Brain pericyte (primary cell): Measurements from ENCODE around the gene SLC24A3.
A peak's percentile ranks its signal among the peaks of the same experiment; 100 is the strongest.
"Not testable (repeated sequence)": the region's sequence is repeated elsewhere in the genome, so short reads cannot be mapped to it uniquely, and the experiment has no call there.

ENCODE experiments used
- DNase-seq: peaks from one replicate; pipeline ENCODE4 v3.0.0-alpha.2; 2012; ENCODE audit warnings: low read depth, low spot score

Gene SLC24A3

DNA sequence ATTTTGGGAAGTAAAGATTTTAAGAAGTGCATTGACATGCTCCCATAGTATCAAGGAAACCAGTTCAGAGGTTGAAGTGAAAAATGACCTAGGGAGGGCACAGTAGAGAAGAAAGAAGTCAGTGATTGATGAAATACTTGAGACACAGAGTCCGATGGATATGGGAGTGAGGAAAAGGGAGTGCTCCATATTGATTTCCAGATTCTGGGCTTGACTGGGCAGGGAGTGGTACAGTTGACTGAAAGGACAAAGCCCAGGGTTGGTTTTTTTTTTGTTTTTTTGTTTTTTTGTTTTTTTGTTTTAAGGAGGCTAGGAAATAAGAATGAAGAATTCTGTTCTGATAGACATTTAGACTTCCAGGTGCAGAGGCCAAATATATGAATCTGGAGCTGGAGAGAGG lies 458.9 kb downstream of the SLC24A3 start:
- DNase-seq = no peak

DNA sequence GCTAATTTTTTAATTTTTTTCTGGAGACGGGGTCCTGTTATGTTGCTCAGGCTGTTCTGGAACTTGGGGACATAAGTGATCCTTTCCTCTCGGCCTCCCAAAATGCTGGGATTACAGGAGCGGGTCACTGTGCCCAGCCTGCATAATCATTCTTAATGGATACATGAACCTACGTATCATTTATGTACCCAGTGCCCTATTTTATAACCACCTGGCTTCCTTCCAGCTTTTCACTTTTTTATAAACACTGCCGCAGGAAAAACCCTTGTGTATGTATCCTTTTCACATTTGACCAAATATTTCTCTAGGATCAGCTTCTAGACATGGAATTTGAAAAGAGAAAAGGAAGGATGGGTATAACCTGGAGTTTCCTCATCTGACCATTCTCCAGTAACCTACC lies 460.1 kb downstream of the SLC24A3 start:
- no peak for DNase-seq

DNA sequence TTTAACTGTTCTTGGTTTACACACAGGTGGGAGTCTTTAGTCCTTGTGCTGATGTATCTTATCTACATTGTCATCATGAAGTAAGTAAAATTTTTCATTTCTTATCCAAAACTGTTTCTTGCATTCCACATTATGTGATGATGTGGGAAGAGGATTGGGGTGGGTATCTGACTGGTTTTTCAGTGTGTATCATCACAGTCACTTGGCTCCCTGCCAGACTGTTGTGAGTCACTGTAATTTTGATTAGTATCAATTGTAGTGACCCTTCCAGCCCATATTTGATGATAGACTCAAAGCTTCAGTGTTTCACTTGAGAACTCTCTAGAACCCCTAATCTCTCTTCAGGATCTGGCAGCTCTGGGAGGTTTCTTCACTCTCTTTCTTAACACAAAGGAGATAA lies 461.1 kb downstream of the SLC24A3 start:
- DNase-seq = no peak

DNA sequence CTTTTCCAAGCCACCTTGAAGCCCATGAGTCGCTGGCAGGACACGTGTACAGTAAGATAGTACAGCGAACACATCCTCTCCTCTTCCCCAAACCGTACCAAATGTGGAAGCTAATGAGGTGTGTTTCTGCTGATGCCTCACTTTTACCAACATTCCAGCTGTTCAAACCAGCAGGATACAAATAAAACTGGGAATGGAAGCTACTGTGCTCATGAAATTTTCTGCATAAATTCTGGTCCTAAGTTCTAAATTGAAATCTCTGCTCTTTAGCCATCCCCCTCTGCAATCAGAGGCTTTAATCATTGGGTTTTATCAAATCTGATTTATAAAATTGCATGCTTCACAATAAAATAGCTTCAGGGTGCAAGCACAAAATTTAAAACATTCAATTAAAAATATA lies 463.8 kb downstream of the SLC24A3 start:
- no peak for DNase-seq

DNA sequence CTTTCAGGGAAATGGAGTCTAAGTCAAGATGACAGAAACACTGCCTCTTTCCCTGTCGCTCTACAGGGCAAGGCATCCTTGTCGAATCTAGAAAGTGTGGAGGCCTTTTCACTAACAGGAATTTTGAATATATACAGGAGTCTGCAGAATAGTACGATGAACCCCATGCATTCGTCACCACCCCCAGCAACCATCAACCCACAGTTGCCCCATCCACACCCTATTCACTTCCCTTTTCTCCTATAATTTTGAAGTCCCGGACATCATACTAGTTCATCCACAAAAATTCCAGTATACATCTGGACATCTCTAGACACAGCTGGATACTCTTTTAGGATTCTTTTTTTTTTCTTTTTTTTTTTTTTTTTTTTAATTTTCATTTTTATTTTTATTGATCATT lies 464.9 kb downstream of the SLC24A3 start:
- no peak for DNase-seq

DNA sequence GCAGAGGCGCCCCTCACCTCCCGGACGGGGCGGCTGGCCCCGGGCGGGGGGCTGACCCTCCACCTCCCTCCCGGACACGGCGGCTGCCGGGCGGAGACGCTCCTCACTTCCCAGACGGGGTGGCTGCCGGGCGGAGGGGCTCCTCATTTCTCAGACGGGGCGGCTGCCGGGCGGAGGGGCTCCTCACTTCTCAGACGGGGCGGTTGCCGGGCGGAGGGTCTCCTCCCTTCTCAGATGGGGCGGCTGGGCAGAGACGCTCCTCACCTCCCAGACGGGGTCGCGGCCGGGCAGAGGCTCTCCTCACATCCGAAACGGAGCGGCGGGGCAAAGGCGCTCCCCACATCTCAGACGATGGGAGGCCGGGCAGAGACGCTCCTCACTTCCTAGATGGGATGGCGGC lies 466.1 kb downstream of the SLC24A3 start:
- not testable (repeated sequence) for DNase-seq

DNA sequence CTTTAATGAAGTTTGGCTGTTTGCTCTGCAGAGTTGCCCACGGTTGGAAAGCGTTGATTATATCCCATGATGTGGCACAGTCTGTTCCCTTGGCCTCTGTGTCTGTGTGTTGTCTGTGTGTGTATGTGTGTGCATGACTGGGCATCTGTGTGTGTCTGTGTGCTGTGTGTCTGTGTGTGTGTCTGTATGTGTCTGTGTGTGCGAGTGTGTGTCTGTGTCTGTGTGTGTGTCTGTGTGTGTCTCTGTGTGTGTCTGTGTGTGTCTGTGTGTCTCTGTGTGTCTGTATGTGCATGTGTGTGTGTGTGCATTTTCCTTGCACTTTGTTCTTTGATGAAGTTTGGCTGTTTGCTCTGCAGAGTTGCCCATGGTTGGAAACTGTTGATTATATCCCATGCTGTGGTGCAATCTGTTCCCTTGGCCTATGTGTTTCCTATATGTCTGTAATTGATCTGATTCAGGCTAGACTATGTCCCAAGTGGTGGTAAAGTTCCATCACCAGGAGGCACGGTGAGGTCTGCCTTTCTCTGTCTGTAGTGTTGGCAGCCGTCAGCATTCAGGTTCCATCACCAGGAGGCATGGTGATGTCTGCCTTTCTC lies 467.6 kb downstream of the SLC24A3 start:
- no peak for DNase-seq

DNA sequence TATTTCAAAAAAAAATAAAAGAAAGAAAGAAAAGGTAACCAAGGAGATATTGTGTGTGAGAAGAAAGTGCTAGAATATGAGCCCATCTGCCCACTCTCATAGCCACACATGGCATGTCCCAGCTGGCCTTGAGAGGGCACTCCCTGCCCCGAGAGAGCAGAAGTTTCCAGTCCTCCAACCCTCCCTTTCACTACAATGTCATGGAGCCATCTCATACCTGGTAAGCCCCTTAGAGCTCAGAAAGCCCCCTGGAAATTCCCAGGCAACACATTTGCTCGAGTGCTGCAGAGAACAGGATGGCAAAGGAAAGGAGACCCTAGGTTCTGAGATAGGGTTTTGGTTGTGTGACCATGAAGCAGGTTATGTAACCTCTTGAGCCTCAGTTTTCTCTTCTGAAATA lies 469.8 kb downstream of the SLC24A3 start:
- DNase-seq = no peak

DNA sequence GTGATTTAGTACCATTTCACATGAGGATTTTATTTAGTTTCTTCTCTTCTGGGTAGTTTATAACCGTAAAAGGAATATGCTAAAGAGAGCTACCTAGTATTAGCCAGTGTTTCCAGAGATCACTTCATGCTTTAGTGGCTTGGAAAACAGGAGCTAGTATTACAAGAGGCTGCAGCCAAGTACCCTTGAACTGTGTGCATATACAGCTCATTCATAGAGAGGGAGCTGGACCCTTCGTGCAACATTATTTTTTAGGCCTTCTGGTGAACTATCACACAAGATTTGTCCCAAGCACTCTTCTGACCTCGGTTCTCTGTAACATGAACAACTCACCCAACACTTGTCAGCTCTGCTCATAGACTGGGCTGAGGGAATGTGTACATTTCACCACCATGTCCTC lies 470.7 kb downstream of the SLC24A3 start:
- DNase-seq = no peak

DNA sequence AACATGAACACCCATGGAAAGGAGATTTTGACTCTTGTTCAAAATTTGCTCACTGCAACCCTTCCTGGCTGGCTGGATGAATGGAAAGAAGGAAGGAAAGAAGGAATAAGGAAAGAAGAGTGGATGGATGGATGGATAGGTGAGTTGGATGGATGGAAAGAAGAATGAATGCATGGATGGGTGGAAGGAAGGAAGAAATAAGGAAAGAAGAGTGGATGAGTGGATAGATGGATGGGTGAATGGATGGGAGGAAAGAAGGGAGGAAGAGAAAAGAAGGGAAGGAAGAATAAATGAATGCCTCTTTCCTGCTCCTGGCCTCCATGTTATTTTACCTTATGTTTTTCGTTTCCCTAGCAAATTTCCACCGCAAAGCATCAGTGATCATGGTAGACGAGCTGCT lies 471.4 kb downstream of the SLC24A3 start:
- DNase-seq = no peak

DNA sequence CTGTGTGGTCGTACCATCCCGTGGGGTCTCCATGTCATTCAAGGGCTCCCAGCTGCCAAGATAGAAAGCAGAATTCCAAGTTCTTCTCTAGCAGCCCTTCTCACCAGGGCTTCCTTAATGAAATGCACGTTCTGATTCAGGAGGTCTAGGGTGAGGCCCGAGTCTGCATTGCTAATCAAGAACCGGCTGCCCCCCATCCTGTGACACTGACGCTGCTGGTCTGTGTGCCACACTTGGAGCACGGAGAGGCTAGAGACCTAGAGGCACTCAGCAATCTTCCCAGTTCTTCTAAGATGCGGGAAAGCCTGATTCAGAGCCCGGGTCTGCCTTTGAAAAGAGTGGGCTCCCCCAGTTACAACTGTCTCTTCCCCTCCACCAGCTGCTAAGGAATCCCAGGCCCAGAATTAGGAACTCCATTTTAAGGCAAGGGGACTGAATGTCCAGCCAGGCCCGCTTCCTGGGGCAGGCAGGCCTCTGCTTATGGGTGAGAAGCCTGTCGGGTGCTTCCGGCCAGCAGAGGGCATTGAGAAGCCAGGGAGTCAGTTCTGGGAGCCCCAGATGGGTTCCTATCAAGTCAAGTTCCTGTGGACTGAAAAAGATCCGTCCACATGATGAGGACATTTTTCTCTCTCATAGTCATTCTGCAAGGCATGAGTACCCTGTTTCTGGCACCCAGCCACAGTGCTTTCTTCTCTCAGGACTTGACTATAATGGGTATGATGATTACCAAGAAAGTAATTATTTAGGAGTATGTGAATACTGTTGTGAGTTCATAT lies 475.8 kb downstream of the SLC24A3 start:
- DNase-seq = peak; percentile 30

DNA sequence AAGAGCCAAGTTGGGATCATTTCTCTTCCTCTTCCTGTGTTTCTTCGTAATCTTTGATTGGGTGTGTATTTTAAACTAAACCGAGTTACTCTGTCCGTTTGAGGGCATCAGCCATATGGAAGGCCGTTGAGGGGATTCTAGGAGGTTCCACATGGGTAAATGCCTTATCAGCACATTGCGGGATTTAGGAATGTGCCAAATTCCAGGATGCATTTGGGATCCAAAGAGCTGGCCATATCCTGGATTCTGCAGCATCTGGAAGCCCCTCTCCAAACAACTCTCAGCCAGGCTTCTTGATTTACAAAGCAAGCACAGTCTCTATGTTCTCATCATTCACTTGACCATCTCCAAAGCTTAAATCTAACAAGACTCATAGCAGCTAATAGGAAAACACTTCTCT lies 478.0 kb downstream of the SLC24A3 start:
- DNase-seq = no peak

DNA sequence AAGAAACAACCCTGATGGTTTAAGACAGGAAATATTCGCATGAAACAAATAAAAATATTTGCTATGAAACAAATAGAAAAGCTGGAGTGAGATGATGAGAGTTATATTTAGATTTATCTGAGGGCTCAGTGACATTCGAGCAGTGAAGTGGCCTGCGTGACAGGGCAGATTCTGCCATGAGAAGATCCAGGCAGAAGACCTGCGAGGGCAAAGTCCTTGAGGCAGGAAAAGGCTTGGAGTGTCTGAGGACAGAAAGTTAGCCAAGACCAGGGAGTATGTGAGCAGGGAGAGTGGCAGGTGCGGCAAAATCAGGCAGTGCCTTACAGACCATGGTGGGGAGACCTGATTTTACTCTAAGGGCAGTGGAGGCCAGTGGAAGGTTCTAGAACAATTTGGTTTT lies 478.7 kb downstream of the SLC24A3 start:
- no peak for DNase-seq

DNA sequence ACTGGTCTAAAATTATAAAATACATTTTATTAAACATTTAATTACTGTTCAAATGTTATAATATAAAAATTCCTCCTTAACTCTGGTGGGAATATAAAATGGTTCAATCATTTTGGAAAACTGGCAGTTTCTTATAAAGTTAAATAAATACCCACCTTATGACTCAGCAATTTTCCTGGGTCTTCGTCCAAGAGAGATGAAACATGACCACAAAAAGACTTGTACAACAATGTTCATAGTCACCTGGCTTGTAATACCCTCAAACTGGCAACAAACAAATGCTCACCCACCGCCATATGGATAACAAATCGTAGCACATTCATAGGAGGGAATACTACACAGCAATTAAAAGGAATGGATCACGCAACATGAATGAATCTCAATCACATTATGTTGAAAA lies 479.7 kb downstream of the SLC24A3 start:
- DNase-seq = no peak

DNA sequence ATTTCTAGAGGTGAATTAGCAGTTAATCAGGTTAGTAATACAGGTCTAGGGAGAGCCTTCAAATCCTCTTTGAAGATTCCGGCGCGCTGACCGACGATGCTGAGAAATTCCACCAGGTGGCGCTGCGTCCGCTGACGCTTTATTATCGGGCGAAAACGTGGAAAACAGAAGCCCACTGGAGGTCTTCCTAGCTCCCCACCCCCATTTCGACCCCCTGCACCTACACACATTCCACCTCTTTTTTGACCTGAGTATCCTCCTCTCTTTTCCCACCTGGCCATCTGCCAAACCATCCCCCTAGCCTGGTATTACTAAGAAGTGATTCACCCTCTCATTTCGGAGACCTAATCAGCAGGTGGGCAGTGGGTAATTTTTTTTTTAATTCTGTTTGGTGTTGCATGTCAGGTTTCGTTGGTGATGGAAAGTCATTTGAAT lies 480.3 kb downstream of the SLC24A3 start:
- peak; percentile 37 for DNase-seq

DNA sequence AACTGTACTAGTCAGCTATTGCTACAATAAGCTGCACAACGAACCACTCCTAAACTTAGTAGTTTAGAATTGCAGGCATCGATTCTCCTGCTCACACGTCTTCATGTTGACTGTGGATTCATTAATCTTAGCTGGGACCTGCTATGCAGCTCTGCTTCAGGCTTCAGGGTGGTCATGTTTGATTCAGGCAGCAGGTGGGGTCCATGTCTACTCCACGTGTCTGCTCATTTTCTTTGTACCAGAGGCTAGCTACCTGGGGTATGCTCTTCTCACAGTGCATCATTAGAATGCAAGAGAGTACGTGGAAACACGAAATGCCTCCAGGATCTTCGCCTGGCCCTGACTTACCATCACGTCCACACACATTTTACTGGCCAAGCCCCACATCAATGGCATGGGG lies 481.1 kb downstream of the SLC24A3 start:
- no peak for DNase-seq

DNA sequence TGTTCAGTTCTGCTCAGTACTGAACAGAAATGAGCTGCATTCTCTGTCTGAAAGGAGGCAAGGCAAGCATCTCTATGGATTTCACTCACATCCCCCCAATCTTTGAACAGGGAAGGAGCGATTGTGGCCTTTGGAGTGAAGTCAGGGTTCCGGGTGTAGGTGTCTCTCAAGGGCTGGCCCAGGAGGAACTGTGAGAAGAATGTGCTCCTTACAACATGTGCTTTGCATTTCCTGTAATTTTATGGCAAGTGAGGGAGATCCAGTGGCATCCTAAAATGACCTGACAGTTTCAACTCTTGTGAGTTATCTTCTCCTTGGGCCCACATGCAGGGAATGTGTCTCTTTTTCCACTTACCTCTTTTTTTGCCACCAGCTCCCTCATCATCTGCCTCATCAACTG lies 482.6 kb downstream of the SLC24A3 start:
- DNase-seq = no peak

DNA sequence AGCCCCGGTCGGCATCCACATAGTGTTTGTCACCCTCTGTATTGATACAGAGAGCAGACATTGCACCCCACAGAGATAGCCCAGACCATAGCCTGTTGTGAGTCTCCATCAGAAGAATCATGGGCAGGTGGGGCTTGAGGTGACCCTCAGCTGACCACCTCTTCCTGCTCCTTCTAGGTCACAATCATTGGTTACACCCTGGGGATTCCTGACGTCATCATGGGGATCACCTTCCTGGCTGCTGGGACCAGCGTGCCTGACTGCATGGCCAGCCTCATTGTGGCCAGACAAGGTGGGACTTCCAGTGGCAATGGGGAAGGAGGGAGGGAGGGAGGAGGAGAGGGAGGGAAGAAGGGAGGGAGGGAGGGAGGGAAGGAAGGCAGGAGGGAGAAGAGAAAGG lies 484.2 kb downstream of the SLC24A3 start:
- no peak for DNase-seq

DNA sequence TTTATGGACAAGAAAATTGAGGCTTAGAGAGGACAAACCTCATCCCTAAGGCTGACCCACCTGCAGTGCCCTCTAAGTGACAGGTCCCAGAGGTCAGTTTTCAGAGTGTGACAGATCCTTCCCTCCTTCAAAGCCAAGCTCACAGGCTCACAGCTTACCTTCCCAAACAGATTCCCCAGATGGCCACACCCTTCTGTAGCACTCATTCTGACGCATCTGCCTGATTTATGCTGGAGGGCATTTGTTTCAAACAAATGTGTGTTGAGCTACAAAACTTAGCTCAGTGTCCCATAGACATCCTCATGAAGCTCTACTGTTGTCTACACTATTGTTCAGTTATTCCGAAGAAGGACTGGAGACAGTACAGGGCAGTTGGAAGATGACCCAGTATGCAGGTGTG lies 485.0 kb downstream of the SLC24A3 start:
- DNase-seq = no peak

DNA sequence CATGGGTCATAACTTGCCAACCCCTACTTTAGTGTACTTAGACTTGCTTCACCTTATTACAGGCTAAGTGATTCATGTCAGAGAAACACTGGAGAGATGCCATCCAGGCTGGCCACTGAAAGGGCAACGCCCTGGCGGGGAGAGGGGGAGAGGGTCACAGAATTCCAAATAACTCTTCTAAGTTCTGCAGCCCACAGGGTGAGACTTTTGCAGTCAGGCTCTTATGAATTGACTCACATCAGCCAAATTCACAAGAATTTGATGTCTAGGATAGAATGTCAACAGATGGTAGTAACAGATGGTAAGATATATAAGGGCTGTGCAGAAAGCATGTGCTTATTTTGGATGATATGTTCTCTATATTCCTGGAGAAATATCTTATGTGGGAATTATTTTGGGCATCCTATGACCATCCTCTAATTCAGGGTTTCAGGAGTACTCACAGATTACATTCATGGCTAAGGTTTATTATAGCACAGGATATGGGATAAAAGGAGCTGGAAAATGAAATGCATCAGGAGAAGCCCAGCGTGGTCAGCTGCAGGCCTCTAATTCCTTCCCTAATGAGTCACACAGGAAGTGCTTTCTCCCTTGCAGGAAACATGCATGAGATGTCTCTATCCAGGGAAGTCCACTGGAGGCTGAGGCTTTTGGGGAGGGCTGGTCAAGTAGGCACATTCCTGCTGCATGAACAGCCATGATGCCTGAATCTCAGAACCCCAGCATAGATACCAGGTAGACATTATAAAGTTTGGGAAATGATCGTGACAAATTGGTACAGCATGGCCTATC lies 486.9 kb downstream of the SLC24A3 start:
- no peak for DNase-seq

DNA sequence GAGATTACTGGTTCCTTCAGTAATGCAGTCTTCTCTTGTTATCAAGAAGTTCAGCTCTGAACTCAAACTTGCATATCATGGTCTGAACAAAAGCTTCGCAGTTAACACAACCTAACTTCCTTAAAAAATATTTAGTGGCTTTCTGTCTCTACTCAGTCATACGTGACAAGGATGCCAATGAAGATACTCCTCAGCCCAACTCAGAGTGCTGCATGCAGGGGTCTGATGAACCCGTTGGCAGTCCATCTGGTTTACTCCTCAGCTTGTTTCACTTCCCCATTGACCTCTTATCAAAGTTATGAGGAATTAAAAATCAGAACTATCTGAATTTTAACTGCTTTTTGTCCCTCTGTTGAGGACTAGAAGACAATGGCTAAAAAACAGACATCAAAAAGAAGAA lies 489.0 kb downstream of the SLC24A3 start:
- DNase-seq = no peak

DNA sequence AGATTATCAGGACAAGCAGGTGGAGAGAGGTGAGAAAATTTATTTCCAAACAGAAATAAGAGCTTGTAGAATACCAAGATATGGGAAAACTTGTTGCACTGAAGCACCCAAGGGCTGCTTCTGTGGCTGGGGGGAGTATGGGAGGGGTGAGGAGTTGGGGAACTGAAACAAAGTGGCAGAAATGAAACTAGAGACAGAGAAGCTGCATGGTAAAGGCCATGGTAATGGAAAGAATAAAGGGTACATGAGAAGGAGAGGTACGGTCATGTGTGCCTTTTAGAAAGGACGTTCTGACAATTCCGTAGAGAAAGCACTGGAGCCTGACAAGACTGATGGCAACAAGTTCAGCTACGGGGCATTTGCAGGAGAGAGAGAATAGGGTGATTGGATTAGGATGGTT lies 494.0 kb downstream of the SLC24A3 start:
- DNase-seq = no peak
